Progenitor cell of endocrine pancreas (in vitro differentiated cells): ENCODE results near the gene RAPGEF2. TPM values are rescaled to one million over a fixed set of nuclear protein-coding genes. Genes with fewer than 3 reads are reported as not detected.

Experiments used
- DNase-seq: peaks from one replicate; pipeline ENCODE4 v3.0.0; 2021; ENCODE audit warnings: low spot score; ENCODE audit not compliant: unreplicated experiment
- H3K27ac Mint-ChIP-seq: 2 replicates; pipeline ENCODE4 v1.8.0; 2021; ENCODE audit warnings: mild to moderate bottlenecking, moderate library complexity, mixed read lengths
- H3K27me3 Mint-ChIP-seq: 2 replicates; pipeline ENCODE4 v1.8.0; 2021; ENCODE audit warnings: mixed read lengths
- H3K36me3 Mint-ChIP-seq: 2 replicates; pipeline ENCODE4 v1.8.0; 2022; ENCODE audit warnings: mixed read lengths; ENCODE audit not compliant: insufficient read depth
- H3K4me1 Mint-ChIP-seq: 2 replicates; pipeline ENCODE4 v1.8.0; 2021; ENCODE audit warnings: low read depth, mixed read lengths
- H3K4me3 Mint-ChIP-seq: 2 replicates; pipeline ENCODE4 v1.8.0; 2021; ENCODE audit warnings: low read depth, mild to moderate bottlenecking, moderate library complexity, mixed read lengths
- H3K9me3 Mint-ChIP-seq: 2 replicates; pipeline ENCODE4 v1.8.0; 2021; ENCODE audit warnings: low read depth, mixed read lengths
- CTCF ChIP-seq: fragments of 200-600 bp; sonication (generic); IDR thresholded peaks from one replicate; pipeline ENCODE4 v1.5.0; 2021; ENCODE audit warnings: antibody characterized with exemption, mild to moderate bottlenecking; ENCODE audit not compliant: unreplicated experiment
- total RNA-seq: library from RNA; stranded (reverse); gene quantifications from 2 replicates; pipeline ENCODE4 v1.2.1, GENCODE V29; 2021

Gene RAPGEF2
- total RNA-seq, 1 donor from 2014 or later: 68.9 TPM

- no peak for DNase-seq
- no peaks in the 10 kb centered on the region for H3K27me3 Mint-ChIP-seq
- H3K36me3 Mint-ChIP-seq: no peaks in the 10 kb centered on the region
- H3K4me1 Mint-ChIP-seq: peaks cover 17% of the 10 kb centered on the region
- H3K27ac Mint-ChIP-seq: no peak overlapping the region
- TF ChIP-seq CTCF: no peak
- no peak overlapping the region for H3K4me3 Mint-ChIP-seq
- H3K9me3 Mint-ChIP-seq: no peaks in the 10 kb centered on the region
Observed at GRCh38 chr4:159269116-159269515, 166.2 kb downstream of the RAPGEF2 start.

- Mint-ChIP-seq H3K4me3 (no peak overlapping the region), H3K9me3 (no peaks in the 10 kb centered on the region), H3K27ac (no peak overlapping the region), H3K36me3 (no peaks in the 10 kb centered on the region), H3K27me3 (no peaks in the 10 kb centered on the region), H3K4me1 (peaks cover 17% of the 10 kb centered on the region)
- no peak for DNase-seq
- TF ChIP-seq CTCF: no peak
Observed at GRCh38 chr4:159269956-159270355, 167.1 kb downstream of the RAPGEF2 start.

GRCh38 chr4:159271856-159272255, 169.0 kb downstream of the RAPGEF2 start:
- DNase-seq: no peak
- H3K27me3 Mint-ChIP-seq: no peaks in the 10 kb centered on the region
- no peak overlapping the region for H3K27ac Mint-ChIP-seq
- no peaks in the 10 kb centered on the region for H3K36me3 Mint-ChIP-seq
- peaks cover 11% of the 10 kb centered on the region for H3K4me1 Mint-ChIP-seq
- H3K9me3 Mint-ChIP-seq: no peaks in the 10 kb centered on the region
- H3K4me3 Mint-ChIP-seq: no peak overlapping the region
- TF ChIP-seq CTCF: no peak

- Mint-ChIP-seq H3K36me3 (peaks cover 1% of the 10 kb centered on the region), H3K9me3 (peaks cover 1% of the 10 kb centered on the region)
Observed at GRCh38 chr4:159272273-159273140, 169.6 kb downstream of the RAPGEF2 start.

GRCh38 chr4:159273141-159273438, 170.2 kb downstream of the RAPGEF2 start:
- no peak for DNase-seq
- peaks cover 4% of the 10 kb centered on the region for H3K9me3 Mint-ChIP-seq
- no peak for TF ChIP-seq CTCF
- peaks cover 11% of the 10 kb centered on the region for H3K4me1 Mint-ChIP-seq
- no peak overlapping the region for H3K27ac Mint-ChIP-seq
- H3K4me3 Mint-ChIP-seq: no peak overlapping the region
- H3K36me3 Mint-ChIP-seq: peaks cover 6% of the 10 kb centered on the region
- no peaks in the 10 kb centered on the region for H3K27me3 Mint-ChIP-seq

More at GRCh38 chr4:159272273-159273140, 169.6 kb downstream of the RAPGEF2 start:
- Mint-ChIP-seq H3K27ac (no peak overlapping the region), H3K4me1 (peaks cover 11% of the 10 kb centered on the region), H3K27me3 (no peaks in the 10 kb centered on the region), H3K4me3 (no peak overlapping the region)
- no peak for DNase-seq
- no peak for TF ChIP-seq CTCF
